GM21367 (cell line): ENCODE results near the gene CDHR5.
"Not testable (repeated sequence)": the region's sequence is repeated elsewhere in the genome, so short reads cannot be mapped to it uniquely, and the experiment has no call there.

Experiments
- ATAC-seq: cut with Tn5 transposase; IDR thresholded peaks from one replicate; pipeline ENCODE4 v1.9.1; 2021; ENCODE audit not compliant: unreplicated experiment

The CDHR5 gene, protein sequence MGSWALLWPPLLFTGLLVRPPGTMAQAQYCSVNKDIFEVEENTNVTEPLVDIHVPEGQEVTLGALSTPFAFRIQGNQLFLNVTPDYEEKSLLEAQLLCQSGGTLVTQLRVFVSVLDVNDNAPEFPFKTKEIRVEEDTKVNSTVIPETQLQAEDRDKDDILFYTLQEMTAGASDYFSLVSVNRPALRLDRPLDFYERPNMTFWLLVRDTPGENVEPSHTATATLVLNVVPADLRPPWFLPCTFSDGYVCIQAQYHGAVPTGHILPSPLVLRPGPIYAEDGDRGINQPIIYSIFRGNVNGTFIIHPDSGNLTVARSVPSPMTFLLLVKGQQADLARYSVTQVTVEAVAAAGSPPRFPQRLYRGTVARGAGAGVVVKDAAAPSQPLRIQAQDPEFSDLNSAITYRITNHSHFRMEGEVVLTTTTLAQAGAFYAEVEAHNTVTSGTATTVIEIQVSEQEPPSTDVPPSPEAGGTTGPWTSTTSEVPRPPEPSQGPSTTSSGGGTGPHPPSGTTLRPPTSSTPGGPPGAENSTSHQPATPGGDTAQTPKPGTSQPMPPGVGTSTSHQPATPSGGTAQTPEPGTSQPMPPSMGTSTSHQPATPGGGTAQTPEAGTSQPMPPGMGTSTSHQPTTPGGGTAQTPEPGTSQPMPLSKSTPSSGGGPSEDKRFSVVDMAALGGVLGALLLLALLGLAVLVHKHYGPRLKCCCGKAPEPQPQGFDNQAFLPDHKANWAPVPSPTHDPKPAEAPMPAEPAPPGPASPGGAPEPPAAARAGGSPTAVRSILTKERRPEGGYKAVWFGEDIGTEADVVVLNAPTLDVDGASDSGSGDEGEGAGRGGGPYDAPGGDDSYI

GRCh38 chr11:624705-625635, at the start of gene CDHR5:
CDHR5 (minus strand) TSS chr11:624955; CDS start chr11:624902, 53 bp downstream.
- ATAC-seq = no peak

DNA sequence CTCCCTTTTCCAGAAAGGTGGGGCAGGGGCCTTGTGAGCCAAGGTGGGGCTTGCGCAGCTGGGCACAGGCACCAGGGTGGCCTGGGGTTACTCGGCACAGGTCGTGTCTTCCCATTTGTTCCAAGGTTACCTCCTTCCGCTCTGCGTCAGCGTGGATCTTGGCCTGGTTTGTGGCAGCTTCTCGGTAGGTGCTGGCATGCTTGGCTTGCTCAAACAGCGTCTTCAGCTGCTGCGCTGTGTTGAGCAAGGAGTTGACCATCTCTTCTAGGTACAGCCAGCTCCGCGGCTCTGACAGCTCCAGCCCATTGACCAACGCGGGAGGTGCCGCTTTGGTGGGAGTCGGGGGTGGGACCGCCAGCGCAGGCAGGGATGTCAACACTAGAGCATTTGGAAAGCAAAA, 49.7 kb upstream of the CDHR5 start:
- no peak for ATAC-seq

DNA sequence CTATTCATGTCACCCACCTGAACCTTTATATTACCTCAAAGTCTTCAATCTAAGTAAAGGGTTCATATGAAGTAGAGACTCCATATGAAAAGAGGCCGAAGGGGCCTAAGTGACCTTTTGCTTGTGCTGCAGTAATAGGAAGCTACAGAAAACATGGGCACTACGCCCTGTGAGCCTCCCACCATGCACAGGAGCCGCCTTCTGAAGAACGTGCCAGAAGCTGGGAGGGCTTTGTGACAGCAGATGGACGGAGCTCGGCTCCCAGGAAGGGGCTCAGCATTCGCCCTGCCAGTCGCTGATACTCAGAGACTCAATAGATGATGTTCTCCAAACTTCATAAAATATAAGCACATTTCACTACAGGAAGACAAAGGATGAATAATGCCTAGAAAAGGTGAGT, 49.1 kb upstream of the CDHR5 start:
- ATAC-seq = no peak

DNA sequence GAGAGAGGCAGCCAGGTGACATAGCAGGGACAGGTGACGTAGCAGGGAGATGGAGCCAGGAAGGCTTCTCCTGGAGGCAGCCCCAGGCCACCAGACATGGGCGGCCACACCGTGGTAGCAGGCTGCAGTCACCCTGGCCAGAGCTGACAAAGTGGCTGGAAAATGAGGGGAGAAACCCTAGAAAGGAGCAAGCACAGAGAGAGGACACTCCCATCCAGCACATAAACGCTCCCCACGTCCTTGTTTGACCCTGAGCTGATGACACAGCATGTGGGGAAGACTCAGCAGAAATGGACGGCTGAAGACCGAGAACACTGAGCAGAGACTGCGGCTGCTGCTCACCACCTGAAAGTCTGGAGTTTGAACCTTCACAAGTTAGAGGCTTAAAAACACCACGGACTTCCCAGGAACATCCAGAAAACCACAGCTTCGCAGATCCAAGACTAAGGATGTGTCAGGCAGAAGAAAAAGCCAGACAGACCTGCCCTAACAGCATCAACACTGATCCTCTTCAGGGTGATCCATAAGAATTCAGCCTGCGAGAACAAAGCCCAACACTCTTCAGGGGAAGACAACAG, 41.0 kb upstream of the CDHR5 start:
- ATAC-seq = no peak

DNA sequence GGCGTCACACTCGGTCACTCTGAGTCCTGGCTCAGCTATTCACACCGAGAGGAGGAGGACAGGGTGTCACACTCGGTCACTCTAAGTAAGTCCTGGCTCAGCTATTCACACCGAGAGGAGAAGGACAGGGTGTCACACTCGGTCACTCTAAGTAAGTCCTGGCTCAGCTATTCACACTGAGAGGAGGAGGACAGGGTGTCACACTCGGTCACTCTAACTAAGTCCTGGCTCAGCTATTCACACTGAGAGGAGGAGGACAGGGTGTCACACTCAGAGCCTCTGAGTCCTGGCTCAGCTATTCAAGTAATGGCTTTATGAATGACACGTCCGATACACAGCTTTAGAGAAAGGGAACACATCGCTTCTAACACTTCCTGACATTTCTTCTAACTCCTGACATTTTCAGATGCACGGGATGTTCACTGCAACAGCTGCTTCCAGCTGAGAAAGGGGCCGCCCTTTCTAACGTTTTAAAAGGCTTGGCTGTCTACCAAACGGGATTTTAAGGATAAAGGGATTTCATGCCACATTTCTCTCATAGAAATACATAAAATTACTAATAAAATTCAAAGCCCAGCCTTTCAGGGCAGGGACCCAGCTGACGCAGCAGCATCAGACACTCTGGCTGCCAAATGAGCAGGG, 40.4 kb upstream of the CDHR5 start:
- no peak for ATAC-seq

- ATAC-seq = no peak
Observed at GRCh38 chr11:662689-663274, 38.0 kb upstream of the CDHR5 start.

DNA sequence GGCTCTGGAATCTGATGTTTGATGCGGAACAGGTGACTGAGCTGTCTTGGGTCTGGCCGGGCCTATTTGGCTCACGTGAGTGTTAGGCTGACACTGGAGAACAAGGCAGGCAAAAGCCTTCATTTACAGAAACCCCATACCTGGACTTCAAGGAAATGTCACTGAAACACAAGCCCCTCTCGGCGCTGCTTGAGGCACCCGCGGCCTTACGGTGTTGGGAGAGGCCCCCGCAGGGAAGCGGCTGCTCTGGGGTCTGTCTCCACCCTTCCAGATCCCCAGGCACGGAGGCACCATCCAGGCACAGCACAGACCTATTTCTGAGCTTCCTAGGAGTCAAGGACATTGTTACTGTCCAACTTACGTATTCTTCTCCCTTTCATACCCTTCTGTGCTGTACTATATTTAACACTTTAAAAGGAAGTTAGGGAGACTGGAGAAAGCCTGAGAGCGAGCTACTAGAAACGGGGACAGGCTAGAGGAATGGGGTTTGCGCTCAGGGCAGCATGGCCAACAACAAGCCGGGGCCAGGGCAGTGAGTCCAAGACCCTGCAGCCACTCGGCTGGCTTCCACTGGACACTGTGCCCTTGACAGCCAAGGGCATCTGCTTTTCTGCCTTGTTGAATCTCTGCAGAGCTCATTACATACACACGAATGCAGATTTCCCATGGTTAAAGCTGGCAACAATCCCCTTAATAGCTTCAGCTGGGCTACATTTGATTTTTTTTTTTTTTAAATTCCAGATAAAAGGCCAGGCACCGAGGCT, 36.1 kb upstream of the CDHR5 start:
- ATAC-seq = no peak

- ATAC-seq = no peak
Observed at GRCh38 chr11:660281-660680, 35.5 kb upstream of the CDHR5 start.

- ATAC-seq = no peak
Observed at GRCh38 chr11:659532-660085, 34.9 kb upstream of the CDHR5 start.

DNA sequence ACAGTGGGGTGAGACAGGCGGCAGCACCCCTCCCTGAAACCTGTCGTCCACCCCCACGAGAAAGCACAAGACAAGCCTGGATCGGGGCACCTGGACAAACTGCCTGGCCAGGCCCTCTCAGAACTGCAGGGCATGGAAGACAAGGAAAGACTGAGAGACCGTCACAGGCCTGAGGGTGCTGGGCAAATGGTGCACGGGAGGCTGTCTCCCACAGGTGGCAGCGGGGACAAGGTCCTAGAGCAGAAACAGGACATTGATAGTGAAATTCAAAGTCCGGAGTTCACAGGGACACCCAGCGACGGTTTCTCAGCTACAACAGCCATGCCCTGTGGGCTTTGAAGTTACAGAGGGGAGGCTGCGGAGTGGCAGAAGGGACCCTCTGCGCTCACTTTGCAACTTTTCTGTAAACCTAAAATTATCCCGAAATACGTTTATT, 33.0 kb upstream of the CDHR5 start:
- no peak for ATAC-seq

GRCh38 chr11:656866-657265, 32.1 kb upstream of the CDHR5 start:
- ATAC-seq = no peak

DNA sequence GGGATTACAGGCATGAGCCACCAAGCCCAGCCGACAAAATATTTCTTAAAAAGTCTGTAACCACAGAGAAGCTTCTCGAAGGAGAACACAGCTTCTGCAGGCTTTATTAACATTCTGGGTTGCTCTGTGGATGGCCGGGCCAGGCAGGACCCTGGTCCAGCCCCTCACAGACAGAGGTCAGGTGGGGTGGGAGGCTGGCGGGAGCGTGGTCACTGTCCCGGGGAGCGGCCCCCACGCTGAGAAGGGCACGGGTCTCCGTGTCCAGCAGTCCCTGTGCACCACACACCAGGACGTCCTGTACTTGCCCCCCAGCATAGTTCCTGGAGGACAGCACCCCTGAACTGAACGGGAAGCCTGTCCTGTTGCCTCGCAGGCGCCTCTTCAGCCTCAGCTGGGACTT, 31.7 kb upstream of the CDHR5 start:
- ATAC-seq = no peak

DNA sequence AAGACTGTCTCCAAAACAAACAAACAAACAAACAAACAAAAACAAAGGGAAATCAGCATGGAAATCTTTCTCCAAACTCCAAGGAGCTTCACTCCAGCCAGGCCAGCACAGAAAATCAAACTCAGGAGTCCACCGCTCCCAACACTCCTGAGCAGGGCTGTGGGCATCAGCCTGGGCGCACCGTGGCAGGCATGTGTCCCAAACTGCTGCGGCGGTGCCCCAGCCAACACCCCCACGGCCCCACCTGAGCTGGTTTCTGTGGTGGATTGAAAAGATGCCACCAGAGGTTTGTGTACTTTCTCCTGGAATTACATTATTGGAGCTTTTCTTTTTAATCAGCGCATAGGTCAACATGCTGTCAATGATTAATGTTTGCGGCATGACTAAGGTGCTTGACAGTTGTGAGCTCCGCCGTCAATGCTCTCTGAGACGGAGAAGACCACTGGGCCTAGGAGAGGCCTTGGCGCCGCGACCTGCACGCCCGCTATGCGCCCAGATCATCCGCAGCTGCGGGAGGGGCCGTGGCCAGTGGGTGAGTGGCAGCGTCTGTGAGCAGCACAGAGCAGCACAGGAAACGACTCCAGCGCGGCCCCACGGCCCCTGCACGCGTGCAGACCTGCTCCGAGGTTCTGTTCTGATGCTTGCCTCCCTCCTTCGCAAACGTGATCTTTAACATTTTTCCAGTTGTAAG, 30.4 kb upstream of the CDHR5 start:
- ATAC-seq = no peak

DNA sequence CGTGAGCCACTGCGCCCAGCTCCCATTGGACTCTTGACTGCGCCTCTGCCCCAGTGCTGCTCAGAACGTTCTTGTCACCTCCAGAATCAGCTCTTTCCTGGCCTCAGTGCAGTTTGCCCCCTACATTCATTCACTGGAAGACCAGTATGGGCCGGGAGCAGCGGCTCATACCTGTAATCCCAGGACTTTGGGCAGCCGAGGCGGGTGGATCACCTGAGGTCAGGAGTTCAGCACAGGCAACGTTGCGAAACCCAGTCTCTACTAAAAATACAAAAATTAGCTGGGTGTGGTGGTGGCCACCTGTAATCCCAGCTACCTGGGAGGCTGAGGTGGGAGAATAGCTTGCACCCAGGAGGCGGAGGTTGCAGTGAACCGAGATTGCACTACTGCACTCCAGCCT, 29.7 kb upstream of the CDHR5 start:
- not testable (repeated sequence) for ATAC-seq

DNA sequence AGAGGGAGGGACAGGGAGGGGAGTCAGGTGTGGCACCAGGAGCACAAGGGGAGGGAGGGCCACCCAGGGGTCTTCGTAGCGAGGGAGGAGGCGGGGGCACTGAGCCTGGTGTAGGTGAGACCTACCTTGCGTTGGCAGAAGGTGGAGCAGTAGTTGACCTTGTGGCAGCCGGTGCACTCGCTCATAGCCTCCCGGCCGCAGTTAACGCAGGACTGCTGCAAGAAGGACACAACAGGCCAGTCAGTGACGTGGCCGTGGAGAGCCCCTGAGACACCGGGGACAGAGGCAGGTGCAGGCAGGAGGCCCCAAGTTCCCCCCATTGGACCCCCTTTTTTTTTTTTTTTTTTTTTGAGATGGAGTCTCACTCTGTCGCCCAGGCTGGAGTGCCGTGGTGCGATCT, 29.1 kb upstream of the CDHR5 start:
- no peak for ATAC-seq

DNA sequence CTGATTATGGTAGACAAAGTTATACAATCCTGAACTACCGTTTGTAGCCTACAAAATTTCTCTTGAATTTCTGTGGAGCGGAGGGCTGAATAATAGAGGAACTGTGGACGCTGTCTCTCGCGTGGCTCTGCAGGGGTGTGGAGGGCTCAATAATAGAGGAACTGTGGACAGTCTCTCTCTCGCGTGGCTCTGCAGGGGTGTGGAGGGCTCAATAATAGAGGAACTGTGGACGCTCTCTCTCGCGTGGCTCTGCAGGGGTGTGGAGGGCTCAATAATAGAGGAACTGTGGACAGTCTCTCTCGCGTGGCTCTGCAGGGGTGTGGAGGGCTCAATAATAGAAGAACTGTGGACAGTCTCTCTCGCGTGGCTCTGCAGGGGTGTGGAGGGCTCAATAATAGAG, 28.4 kb upstream of the CDHR5 start:
- not testable (repeated sequence) for ATAC-seq

DNA sequence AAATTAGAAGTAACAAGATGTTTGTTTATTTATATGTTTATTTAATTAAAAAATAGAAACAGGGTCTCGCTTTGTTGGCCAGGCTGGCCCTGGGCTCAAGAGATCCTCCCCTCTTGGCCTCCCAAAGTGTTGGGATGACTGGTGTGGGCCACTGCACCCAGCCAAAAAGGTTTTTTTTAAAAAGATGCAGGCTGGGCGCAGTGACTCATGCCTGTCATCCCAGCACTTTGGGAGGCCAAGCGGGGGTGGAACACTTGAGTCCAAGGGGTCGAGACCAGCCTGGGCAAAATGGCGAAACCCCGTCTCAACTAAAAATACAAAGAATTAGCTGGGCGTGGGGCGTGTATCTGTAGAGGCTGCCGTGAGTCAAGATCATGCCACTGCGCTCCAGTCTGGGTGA, 25.7 kb upstream of the CDHR5 start:
- ATAC-seq = no peak

GRCh38 chr11:647672-648158, 23.0 kb upstream of the CDHR5 start:
- ATAC-seq = not testable (repeated sequence)
